ENCODE data around the gene EEIG1. TPM values are rescaled to one million over a fixed set of nuclear protein-coding genes. Genes with fewer than 3 reads are reported as not detected.

Gene EEIG1
- total RNA-seq, 1 donor from 2014 or later = 27.3 TPM

- Mint-ChIP-seq H3K4me1 (ENCODE audit: unreplicated experiment) (peaks cover 16% of the 10 kb centered on the region), H3K27me3 (ENCODE audit: unreplicated experiment) (peaks cover 16% of the 10 kb centered on the region), H3K4me3 (ENCODE audit: unreplicated experiment) (no peak overlapping the region), H3K36me3 (ENCODE audit: low read depth, unreplicated experiment) (no peaks in the 10 kb centered on the region), H3K9me3 (ENCODE audit: unreplicated experiment) (no peaks in the 10 kb centered on the region), H3K27ac (ENCODE audit: unreplicated experiment) (no peak overlapping the region)
- no peak for DNase-seq (ENCODE audit: low spot score)
- no peak for TF ChIP-seq CTCF (IDR thresholded peaks at IDR 0.05; ENCODE audit: unreplicated experiment)
Observed at GRCh38 chr9:127976498-127976897, 4.3 kb downstream of the EEIG1 start.

GRCh38 chr9:127975376-127976315, 5.1 kb downstream of the EEIG1 start:
- no peak overlapping the region for H3K27ac Mint-ChIP-seq (ENCODE audit: unreplicated experiment)

GRCh38 chr9:127974769-127975261, 6.0 kb downstream of the EEIG1 start:
- H3K27me3 Mint-ChIP-seq (ENCODE audit: unreplicated experiment) = peaks cover 19% of the 10 kb centered on the region
- peaks cover 2% of the 10 kb centered on the region for H3K36me3 Mint-ChIP-seq (ENCODE audit: low read depth, unreplicated experiment)
- H3K4me1 Mint-ChIP-seq (ENCODE audit: unreplicated experiment) = peaks cover 16% of the 10 kb centered on the region
- H3K27ac Mint-ChIP-seq (ENCODE audit: unreplicated experiment) = no peak overlapping the region
- DNase-seq (ENCODE audit: low spot score) = no peak
- H3K9me3 Mint-ChIP-seq (ENCODE audit: unreplicated experiment) = no peaks in the 10 kb centered on the region
- TF ChIP-seq CTCF (IDR thresholded peaks at IDR 0.05; ENCODE audit: unreplicated experiment) = no peak
- H3K4me3 Mint-ChIP-seq (ENCODE audit: unreplicated experiment) = no peak overlapping the region

More at GRCh38 chr9:127975376-127976315, 5.1 kb downstream of the EEIG1 start:
- Mint-ChIP-seq H3K9me3 (ENCODE audit: unreplicated experiment) (no peaks in the 10 kb centered on the region), H3K36me3 (ENCODE audit: low read depth, unreplicated experiment) (no peaks in the 10 kb centered on the region), H3K27me3 (ENCODE audit: unreplicated experiment) (peaks cover 16% of the 10 kb centered on the region), H3K4me1 (ENCODE audit: unreplicated experiment) (peaks cover 16% of the 10 kb centered on the region), H3K4me3 (ENCODE audit: unreplicated experiment) (no peak overlapping the region)
- no peak for DNase-seq (ENCODE audit: low spot score)
- TF ChIP-seq CTCF (IDR thresholded peaks at IDR 0.05; ENCODE audit: unreplicated experiment) = no peak

GRCh38 chr9:127974001-127974768, 6.6 kb downstream of the EEIG1 start:
- DNase-seq (ENCODE audit: low spot score) = no peak
- Mint-ChIP-seq H3K27ac (ENCODE audit: unreplicated experiment) (no peak overlapping the region), H3K27me3 (ENCODE audit: unreplicated experiment) (peaks cover 16% of the 10 kb centered on the region), H3K4me3 (ENCODE audit: unreplicated experiment) (no peak overlapping the region), H3K4me1 (ENCODE audit: unreplicated experiment) (peaks cover 15% of the 10 kb centered on the region), H3K9me3 (ENCODE audit: unreplicated experiment) (no peaks in the 10 kb centered on the region), H3K36me3 (ENCODE audit: low read depth, unreplicated experiment) (peaks cover 4% of the 10 kb centered on the region)
- no peak for TF ChIP-seq CTCF (IDR thresholded peaks at IDR 0.05; ENCODE audit: unreplicated experiment)
